Cerebellar cortex (tissue), 1 donor: ENCODE data around the gene SLFN5.
A peak's percentile ranks its signal among the peaks of the same experiment; 100 is the strongest.
"Not testable (repeated sequence)": the region's sequence is repeated elsewhere in the genome, so short reads cannot be mapped to it uniquely, and the experiment has no call there.

Experiments
- DNase-seq: peaks from one replicate; pipeline ENCODE4 v3.0.0-alpha.2; 2015; ENCODE audit warnings: low spot score

The SLFN5 gene

DNA sequence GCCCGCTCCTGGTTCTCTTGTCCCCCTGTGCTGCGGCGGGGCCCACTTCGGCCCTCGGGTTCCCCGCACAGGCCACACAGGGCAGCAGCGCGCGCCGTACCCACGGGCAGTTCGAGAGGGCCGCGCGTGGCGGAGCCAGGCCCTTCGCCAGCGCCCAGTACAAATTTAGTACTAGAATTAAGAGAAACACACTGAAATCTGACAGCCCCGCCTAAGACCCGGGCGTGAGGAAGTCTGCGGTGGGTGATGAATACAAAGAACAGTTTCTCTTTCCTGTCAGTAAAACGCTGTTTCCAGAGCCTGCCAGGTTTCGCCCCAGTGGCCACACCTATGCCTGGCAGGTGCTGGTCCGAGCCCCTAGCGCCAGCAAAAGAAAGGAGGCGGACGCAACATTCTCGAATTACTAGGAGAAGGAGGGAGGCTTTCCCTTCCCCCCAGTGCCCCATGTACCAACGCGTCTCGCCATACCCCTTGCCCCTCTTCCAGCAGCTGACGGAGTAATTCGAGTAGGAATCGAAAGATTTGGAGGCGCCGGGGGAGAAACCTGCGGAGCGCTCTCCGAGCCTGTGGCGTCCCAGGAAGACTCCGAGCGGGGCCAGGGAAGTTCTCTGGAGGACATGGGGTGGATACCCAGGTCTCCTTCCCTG lies 591 bp upstream of the SLFN5 start:
- DNase-seq: peak; percentile 47

DNA sequence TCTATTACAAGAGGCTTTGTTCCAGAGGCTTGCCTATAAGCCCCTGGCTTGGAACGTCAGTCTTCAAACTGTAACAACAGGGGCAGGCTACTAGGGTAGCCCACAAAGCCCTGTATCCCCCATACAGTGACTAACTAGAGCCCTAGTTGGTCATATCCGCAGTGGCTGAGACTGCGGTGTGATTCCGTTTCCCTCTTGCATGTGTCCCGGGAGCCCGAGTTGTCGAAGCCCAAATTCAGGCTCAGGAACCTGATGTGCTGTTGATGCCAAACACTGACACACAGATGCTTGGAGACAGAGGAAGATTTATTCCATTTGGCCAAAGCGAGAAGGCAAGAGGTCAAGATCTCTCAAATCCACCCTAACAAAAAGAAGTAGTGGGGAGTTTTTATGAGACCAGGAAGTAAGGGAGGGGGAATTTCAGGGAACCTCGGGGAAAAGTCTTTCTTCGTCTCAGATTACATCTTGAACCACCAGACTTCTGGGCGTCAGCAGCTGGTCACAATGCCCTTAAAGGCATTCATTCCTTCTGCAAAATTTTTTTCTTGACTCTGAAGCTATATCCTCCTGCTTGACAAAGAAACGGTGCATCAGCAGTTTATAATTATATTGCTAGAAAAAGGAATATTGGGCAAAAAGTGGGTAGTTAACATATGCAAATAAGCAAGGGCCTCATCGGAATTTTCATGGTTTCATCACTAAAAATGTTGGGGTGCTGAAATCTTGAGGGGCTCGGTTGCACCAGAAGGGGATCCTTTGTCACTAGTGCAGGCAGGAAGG lies 879 bp downstream of the SLFN5 start:
- DNase-seq: no peak

DNA sequence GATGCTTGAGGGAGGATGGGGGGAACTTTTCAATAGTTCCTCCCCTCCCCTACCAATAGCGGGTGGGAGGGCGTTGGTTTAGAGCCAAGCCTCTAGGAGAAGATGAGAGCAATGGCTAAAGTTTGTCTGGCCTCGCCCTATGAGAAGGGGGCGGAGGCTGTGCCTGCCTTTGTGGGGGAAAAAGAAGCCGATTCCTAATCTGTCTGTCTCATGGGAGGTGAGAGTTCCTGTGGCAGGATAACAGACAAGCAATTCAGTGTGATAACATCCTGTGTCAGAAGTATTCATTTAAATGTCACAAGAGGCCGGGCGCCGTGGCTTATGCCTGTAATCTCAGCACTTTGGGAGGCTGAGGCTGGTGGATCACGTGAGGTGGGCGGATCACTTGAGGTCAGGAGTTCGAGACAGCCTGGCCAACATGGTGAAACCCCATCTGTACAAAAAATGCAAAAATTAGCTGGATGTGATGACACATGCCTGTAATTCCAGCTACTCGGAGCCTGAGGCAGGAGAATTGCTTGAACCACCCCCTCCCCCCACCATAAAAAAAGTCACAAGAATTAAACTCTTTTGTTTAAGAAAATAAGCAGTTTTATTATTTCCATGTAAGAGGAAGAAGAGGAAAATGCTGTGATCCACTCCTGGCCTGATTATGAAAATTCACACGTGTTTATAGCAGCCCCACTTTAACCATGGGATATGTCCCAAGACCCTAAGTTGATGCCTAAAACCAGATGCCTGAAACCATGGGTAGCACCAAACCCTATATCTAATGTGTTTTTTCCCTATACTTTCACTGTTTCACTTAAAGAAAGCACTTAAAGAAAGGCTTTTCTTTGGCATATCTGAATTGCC lies 1.7 kb downstream of the SLFN5 start:
- no peak for DNase-seq

DNA sequence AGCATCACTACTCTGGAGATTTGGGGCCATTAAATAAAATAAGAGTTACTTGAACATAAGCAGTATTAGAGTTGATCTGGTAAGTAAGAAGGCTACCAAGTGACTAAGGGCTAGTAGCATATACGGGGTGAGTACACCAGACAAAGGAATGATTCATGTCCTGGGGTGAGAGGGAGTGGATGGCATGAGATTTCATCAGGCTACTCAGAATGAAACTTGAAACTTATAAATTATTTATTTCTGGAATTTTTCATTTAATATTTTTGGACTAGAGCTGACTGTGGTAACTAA lies 2.3 kb downstream of the SLFN5 start:
- no peak for DNase-seq

DNA sequence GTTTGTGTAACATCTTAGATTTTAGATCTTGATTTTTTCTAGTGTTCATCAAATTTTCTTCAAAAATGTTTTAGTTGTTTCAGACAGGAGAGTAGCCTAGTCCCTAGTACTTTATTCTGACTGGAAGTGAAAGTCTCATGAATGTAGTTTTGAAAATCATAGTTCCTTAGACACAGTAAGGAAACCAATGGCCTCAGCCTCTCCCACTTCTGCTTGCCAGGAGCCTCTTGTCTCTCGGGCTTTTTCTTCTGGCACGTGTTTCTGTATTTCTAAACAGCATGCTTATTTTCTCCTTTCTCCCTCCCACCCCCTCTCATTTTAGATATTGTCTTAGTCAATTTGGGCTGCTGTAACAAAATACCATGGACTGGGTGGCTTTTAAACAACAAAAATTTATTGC lies 9.8 kb downstream of the SLFN5 start:
- DNase-seq: no peak

DNA sequence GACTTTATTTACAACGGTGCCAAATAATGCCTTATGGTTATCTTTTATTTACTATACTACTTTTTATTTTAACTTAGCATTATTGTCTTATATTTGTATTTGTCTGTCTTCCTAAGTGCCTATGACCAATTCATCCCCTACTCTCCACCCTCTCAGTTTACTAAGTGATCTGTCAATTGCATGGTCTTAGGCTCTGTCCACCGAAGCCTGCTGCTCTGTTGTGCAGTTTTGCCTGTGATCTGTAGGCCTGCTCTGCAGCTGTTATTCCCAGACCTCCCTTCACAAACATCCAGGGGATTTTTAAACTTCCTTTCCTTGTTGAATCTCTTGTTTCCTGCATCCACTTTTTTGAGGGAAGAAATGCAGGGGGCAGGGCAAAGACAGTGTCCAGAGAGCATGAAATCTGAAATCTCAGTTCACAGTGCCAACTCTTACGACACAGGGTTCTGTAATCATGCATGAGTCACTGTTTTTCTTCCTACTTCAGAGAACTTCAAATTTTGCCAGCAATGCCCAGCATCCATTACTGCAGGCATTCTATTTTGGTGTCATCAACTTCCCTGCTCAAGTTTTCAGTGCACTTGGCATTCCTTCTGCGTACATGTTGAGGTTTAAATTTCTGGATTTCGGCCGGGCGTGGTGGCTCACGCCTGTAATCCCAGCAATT lies 11.4 kb downstream of the SLFN5 start:
- no peak for DNase-seq

DNA sequence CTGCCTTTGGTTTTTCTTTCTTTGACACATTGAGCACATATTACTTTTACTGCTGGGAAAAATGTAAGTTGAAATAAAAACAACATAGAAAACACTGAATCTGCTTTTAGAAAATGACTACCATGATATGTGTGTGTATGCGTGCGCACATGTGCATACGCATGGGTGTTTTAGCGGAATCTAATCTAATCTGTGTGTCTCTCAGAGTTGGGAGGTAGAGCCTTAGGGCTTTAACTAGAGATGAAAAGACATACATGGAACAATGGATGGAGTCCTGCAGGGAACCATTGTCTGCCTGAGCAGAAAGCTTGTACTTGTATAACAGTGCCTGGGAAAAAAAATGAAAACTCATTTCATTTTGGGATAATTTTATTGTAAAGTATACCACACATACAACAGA lies 12.4 kb downstream of the SLFN5 start:
- DNase-seq: no peak

DNA sequence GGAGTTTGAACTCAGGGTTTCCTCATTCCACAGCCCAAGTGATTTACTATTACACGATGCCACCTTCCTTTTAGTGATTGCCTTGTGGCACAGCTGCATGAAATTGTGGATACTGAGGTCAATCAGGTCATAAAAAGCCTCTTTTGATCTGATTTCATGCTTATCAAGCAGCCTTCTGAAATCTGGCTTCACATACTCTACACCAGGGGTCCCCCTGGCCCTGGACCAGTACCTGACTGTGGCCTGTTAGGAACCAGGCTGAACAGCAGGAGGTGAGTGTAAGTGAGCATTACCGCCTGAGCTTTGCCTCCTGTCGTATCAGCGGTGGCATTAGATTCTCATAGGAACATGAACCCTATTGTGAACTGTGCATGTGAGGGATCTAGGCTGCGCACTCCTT lies 13.8 kb downstream of the SLFN5 start:
- DNase-seq: no peak

DNA sequence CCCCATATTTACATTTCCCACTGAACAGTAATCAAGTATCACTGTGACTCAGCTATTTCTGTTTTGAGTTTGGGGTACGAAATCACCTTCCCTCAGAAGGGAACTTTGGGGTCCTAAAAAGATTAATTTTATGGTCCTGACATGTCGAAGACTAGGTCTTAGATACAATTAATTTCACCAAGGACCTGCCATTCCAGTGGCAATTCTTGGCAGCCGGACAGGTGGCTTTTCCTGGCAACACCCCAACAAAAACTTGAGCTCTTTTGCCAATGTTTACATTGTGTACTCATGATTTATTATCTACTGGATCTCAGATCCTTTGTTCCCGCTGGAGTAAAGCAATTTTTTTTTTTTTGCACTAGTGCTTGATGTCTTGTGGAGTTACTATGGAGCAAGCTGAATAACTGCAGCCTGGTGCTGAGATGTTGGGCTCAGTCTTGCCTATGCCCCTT lies 14.4 kb downstream of the SLFN5 start:
- no peak for DNase-seq

DNA sequence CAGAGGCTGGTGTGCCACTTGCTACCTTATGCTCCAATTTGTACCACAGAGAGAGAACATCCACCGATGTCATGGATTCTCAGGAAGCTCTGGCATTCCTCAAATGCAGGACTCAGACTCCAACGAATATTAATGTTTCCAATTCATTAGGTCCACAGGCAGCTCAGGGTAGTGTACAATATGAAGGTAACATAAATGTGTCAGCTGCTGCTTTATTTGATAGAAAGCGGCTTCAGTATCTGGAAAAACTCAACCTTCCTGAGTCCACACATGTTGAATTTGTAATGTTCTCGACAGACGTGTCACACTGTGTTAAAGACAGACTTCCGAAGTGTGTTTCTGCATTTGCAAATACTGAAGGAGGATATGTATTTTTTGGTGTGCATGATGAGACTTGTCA lies 16.1 kb downstream of the SLFN5 start:
- DNase-seq: no peak

DNA sequence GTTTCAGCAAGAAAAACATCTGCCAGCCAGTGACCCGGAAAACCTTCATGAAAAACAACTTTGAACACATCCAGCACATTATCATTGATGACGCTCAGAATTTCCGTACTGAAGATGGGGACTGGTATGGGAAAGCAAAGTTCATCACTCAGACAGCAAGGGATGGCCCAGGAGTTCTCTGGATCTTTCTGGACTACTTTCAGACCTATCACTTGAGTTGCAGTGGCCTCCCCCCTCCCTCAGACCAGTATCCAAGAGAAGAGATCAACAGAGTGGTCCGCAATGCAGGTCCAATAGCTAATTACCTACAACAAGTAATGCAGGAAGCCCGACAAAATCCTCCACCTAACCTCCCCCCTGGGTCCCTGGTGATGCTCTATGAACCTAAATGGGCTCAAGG lies 22.2 kb downstream of the SLFN5 start:
- DNase-seq: no peak

DNA sequence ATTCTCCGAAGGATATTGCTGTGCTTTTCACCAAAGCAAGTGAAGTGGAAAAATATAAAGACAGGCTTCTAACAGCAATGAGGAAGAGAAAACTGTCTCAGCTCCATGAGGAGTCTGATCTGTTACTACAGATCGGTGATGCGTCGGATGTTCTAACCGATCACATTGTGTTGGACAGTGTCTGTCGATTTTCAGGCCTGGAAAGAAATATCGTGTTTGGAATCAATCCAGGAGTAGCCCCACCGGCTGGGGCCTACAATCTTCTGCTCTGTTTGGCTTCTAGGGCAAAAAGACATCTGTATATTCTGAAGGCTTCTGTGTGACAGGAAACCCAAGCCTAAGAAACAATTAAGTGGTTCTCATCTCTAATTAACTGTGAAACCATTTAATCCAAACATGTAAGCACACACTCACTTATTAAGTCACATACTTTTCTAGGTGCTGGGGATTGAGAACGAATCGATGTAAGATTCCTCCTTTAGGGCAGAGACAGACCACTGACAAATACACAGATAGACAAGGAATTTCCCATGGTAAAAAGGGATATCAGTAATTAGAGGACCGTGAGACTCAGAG lies 22.8 kb downstream of the SLFN5 start:
- DNase-seq: no peak

DNA sequence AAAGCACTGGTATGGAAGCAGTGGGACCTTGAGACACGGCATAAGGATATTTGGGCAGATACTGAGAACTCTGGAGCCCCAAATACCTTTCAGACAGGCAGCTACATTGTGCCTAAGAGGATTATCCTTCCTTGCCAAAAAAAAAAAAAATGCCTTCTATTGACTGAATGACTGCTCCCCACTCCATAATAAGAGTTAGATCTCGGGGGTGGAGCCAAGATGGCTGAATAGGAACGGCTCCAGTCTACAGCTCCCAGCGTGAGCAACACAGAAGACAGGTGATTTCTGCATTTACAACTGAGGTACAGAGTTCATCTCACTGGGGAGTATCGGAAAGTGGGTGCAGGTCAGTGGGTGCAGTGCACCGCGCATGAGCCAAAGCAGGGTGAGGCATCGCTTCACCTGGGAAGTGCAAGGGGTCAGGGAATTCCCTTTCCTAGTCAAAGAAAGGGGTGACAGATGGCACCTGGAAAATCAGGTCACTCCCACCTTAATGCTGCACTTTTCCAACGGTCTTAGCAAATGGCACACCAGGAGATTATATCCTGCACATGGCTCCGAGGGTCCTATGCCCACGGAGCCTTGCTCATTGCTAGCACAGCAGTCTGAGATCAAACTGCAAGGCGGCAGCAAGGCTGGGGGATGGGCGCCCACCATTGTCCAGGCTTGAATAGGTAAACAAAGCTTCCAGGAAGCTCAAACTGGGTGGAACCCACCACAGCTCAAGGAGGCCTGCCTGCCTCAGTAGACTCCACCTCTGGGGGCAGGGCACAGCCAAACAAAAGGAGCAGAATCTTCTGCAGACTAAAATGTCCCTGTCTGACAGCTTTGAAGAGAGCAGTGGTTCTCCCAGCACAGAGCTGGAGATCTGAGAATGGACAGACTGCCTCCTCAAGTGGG lies 31.5 kb downstream of the SLFN5 start:
- DNase-seq: not testable (repeated sequence)

DNA sequence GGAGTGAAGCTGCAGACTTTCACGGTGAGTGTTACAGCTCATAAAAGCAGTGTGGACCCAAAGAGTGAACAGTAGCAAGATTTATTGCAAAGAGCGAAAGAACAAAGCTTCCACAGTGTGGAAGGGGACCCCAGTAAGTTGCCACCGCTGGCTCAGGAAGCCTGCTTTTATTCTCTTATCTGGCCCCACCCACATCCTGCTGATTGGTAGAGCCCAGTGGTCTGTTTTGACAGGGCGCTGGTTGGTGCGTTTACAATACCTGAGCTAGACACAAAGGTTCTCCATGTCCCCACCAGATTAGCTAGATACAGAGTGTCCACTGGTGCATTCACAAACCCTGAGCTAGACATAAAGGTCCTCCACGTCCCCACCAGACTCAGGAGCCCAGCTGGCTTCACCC lies 35.6 kb downstream of the SLFN5 start:
- DNase-seq: not testable (repeated sequence)

DNA sequence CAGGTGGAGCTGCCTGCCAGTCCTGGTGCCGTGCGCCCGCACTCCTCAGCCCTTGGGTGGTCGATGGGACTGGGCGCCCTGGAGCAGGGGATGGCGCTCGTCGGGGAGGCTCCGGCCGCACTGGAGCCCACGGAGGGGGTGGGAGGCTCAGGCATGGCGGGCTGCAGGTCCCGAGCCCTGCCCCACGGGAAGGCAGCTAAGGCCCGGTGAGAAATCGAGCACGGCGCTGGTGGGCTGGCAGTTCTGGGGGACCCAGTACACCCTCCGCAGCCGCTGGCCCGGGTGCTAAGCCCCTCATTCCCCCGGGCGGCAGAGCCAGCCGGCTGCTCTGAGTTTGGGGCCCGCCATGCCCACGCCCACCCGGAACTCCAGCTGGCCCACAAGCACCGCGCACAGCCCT lies 36.0 kb downstream of the SLFN5 start:
- not testable (repeated sequence) for DNase-seq

DNA sequence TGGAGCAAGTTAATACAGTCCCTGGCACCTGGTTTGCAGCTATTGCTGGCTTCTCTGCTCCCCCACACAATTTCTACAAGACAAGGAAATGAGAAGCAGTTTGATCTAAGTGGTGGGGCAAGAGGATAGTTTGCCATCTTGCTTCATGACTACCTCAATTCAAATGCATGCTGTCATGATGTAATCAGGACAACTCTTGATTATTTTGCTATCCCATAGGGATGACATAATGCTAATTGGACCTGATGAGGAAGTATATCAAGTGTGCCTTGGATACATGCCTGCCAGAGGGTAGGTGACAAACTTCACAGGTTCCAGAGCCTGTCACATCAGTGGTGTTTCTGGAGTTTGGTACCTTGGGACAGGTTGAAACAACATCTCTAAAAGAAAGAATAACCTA lies 40.9 kb downstream of the SLFN5 start:
- no peak for DNase-seq

DNA sequence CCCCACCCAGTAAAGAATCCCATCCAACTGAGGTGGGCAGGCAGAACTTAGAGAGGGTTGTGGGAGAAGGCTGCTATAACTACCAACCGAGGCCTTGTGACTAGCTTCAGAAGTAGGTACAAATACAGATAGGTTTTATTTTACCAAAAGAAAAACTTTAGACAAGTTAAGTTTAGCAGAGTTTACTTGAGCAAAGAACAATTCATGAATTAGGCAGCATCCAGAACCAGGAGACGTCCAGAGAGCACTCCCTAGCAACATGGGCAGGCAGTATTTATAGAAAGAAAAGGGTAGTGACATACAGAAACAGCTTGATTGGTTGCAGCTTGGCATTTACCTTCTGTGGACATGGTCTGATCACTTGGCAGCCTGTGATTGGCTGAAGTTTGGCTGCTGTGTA lies 42.1 kb downstream of the SLFN5 start:
- no peak for DNase-seq

DNA sequence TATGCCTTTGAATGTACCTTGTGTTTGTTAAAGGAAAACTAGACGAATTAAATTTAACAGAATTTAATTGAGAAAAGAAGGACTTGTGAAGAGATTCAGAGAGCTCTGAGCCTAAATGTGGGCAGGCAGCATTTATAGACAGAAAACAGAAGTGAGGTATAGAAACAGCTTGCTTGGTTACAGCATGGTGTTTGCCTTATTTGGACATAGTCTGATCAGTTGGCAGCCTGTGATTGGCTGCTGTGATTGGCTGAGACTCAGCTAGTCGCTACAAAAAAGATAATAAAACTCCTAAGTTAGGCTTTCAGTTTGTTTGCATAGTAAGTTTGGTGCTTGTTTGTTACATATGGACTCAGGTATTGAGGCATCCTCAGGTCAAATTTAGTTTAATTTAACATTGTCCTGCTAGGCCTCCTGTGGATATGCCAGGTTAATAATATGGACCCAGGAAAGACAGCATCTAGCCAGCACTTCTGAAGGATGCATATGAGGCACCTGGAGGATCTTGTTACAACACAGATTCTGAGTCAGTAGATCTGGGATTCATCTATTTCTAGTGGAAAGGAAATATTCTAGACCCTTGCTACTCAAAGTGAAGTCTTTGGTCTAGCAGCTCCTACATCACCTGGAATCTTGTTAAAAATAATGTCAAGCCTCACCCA lies 43.4 kb downstream of the SLFN5 start:
- no peak for DNase-seq

DNA sequence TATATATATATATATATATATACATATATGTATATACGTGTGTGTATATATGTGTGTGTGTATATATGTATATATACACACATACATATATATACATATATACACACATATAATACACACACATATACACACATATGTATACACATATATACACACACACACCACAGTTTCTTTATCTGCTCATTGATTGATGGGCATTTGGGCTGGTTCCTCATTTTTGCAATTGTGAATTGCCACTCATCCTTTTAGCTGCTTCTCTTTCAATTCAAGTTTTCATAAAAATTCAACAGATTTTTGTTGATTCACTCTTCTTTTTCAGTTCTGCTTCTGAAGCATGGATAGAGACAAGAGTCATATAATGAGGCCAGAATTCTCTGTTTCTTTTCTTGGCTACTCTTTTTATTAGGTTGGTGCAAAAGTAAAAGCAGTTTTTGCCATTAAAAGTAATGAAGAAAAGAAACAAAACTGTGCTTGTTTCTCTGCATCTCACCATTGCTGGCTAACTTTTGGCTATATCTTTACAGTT lies 44.5 kb downstream of the SLFN5 start:
- DNase-seq: no peak

DNA sequence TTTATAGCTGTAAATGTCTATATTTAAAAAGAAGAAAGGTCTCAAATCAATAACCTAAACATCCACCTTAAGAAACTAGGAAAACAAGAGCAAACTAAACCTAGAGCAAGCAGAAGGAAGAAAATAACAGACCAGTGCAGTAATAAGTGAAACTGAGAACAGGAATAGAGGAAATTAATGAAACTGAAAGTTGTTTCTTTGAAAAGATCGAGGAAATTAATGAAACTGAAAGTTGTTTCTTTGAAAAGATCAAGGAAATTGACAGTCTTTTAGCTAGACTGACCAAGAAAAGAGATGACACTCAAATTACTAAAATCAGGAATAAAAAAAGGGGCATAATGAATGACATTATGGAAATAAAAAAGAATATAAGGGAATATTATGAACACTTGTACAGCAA lies 46.4 kb downstream of the SLFN5 start:
- DNase-seq: no peak
